Uterus (tissue), 4 donors: ENCODE measurements around the gene PLIN5. TPM values are rescaled to one million over a fixed set of nuclear protein-coding genes. Genes with fewer than 3 reads are reported as not detected.

Experiments used
- DNase-seq, 2 donors: peaks; one replicate each; pipeline ENCODE4 v3.0.0-alpha.2; 2019 to 2020
- H3K27ac ChIP-seq, 2 donors: fragments of 200-600 bp; sonication (generic); 1 replicate in 1 of 2; 2 replicates in 1 of 2; pipeline ENCODE4 v1.5.1; 2016 to 2018
- H3K27me3 ChIP-seq, 2 donors: fragments of 200-600 bp; sonication (generic); one replicate each; pipeline ENCODE4 v1.5.1; 2018 to 2019; ENCODE audit warnings: control low read depth in 1 of 2
- H3K36me3 ChIP-seq, 2 donors: fragments of 200-600 bp; sonication (generic); one replicate each; pipeline ENCODE4 v1.5.1; 2019; ENCODE audit warnings: control low read depth in 1 of 2
- H3K4me1 ChIP-seq, 2 donors: fragments of 200-600 bp; sonication (generic); one replicate each; pipeline ENCODE4 v1.5.1; 2018 to 2019; ENCODE audit warnings: control low read depth in 1 of 2
- H3K4me3 ChIP-seq, 2 donors: fragments of 200-600 bp; sonication (generic); 1 replicate in 1 of 2; 2 replicates in 1 of 2; pipeline ENCODE4 v1.5.1; 2018 to 2019; ENCODE audit warnings: mild to moderate bottlenecking in 1 of 2
- H3K9me3 ChIP-seq, 2 donors: fragments of 200-600 bp; sonication (generic); one replicate each; pipeline ENCODE4 v1.5.1; 2019; ENCODE audit warnings: control low read depth in 1 of 2
- CTCF ChIP-seq, 4 experiments: fragments of 200-600 bp in 2 of 4; fragments of 450-650 bp in 2 of 4; sonication (generic) in 2 of 4; IDR thresholded peaks; one replicate each; pipeline ENCODE4 v1.5.1; 2016 to 2019; ENCODE audit warnings: antibody characterized with exemption in 4 of 4, mild to moderate bottlenecking in 2 of 4, moderate library complexity in 1 of 4
- POLR2A ChIP-seq, 2 donors: fragments of 450-650 bp; IDR thresholded peaks; one replicate each; pipeline ENCODE4 v1.6.1; 2016; ENCODE audit warnings: antibody characterized with exemption in 2 of 2, mild to moderate bottlenecking in 1 of 2, moderate library complexity in 1 of 2
- intact Hi-C: fragments of 100-400 bp; cut with DNase I; formaldehyde crosslinking; loops from one replicate; pipeline ENCODE4 v1.15.1; 2023; ENCODE audit warnings: low total_unique reads
- total RNA-seq, 4 donors: library from RNA; depleted of rRNA in 3 of 4; stranded (reverse); fragments of >200 nt in 3 of 4; gene quantifications; one replicate each; pipeline versions ENCODE4 v1.1.0 to v1.2.4, GENCODE V29; 2014 to 2023
- donor health status: DM: yes; HTN: yes; CAD: no.

PLIN5 gene, protein sequence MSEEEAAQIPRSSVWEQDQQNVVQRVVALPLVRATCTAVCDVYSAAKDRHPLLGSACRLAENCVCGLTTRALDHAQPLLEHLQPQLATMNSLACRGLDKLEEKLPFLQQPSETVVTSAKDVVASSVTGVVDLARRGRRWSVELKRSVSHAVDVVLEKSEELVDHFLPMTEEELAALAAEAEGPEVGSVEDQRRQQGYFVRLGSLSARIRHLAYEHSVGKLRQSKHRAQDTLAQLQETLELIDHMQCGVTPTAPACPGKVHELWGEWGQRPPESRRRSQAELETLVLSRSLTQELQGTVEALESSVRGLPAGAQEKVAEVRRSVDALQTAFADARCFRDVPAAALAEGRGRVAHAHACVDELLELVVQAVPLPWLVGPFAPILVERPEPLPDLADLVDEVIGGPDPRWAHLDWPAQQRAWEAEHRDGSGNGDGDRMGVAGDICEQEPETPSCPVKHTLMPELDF
- total RNA-seq: 10 to 100 TPM in 1 of 4 donors, 1 to 10 TPM in 3; 1.5 to 11.1 (median 3.0) TPM

DNA sequence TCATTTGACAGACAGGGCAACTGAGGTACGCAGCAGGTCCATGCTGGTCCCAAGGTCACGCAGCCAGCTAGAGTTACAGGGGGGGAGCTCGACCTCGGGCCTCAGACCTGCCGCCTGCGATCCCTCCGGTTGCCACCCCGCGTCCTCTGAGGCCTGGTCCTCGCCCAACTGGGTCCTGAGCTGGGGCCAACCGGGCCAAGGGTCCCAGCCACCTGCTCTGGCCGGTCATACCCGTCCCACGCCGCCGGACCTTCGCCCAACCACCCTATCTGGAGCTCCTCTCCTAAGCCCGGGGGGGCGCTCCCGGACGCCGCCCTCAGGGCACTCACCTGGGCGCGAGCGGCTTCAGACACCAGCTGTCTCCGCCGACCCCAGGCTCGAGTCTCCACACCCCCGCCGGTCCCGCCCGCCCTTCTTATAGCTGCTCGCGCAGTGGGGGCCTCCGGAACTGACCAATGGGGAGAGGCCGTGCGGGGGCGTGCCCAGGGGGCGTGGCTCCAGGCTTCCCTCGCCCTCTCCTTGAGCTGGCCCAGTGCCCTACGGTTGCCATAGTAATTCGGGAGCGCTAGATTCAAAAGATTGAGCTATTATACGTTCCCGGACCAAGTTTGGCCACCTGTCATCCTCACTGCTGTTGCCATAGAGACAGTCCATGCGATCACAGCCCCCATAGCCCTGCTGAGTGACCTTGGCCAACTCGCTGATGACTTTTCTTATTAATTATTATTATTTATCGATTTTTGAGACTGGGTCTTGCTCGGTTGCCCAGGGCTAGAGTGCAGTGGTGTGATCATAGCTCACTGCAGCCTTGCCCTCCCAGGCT, at the start of gene PLIN5:
Gene PLIN5 (minus strand): TSS at position 389 of the 823 bp plus-strand sequence. CDS start 1,150 bp downstream, outside the sequence.
- H3K27me3 ChIP-seq: no peaks in the 10 kb centered on the region
- no peak for TF ChIP-seq CTCF (IDR thresholded peaks at IDR 0.05)
- TF ChIP-seq POLR2A (IDR thresholded peaks at IDR 0.05): no peak
- H3K36me3 ChIP-seq: no peaks in the 10 kb centered on the region
- intact Hi-C loops: no loop called here
- no peaks in the 10 kb centered on the region for H3K4me1 ChIP-seq
- H3K4me3 ChIP-seq: peak within 1 kb of the TSS in 1 of 2 donors; percentile 41
- H3K9me3 ChIP-seq: no peaks in the 10 kb centered on the region
- DNase-seq: peak; percentile 55 to 59
- no peak within 1 kb of the TSS for H3K27ac ChIP-seq

- intact Hi-C loops: no loop called here
- Histone ChIP-seq H3K9me3 (no peaks in the 10 kb centered on the region), H3K4me1 (peaks cover 0 to 21% of the 10 kb centered on the region in 2 donors), H3K4me3 (peak overlapping the region; percentile 1 to 4), H3K27me3 (peaks cover 17 to 30% of the 10 kb centered on the region in 2 donors), H3K36me3 (no peaks in the 10 kb centered on the region), H3K27ac (no peak overlapping the region)
- no peak for DNase-seq
- TF ChIP-seq POLR2A (IDR thresholded peaks at IDR 0.05) (peak in 1 of 2 donors; percentile 30), CTCF (IDR thresholded peaks at IDR 0.05) (no peak)
Measured at GRCh38 chr19:4583961-4584669, 49.1 kb upstream of the PLIN5 start.

DNA sequence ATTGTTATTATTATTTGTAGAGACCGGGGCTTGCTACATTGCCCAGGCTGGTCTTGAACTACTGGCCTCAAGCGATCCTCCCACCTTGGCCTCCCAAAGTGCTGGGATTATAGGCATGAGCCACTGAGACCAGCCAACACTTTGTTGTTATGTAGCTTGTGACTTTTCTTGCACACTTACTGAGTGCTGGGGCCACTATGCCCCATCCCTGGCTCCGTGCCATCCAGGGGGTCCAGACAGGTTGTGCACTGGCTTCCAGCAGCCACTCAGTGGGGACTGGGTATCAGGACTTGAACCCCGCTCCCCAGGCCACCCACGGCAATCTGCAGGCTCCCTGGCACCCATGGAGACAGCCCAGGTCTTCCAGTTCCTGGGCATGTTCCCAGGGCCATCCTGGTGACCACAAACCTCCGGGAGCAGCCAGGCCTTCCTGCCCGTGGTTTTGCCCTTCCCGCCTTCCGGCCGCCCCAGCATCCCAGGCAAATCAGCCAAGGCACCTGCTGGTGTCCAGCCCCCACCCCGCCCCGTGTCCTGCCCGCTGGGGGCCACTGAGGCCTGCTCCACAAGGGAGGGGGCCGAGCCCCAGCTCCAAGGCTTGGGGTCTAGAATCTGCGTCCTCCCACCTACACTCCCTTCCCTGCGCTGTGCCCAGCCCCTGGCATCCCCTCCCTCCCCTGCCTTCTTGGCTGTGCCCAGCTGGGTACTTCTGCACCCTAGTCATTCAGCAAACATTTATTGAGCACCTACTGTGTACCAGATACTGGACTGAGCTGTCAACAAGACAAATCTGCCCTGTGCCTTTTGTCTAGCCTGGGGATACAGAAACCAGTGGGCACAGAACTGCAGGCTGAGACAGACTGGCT, 48.2 kb upstream of the PLIN5 start:
- Histone ChIP-seq H3K36me3 (no peaks in the 10 kb centered on the region), H3K4me3 (no peak overlapping the region), H3K27ac (no peak overlapping the region), H3K4me1 (peaks cover 0 to 21% of the 10 kb centered on the region in 2 donors), H3K27me3 (peaks cover 17 to 30% of the 10 kb centered on the region in 2 donors), H3K9me3 (no peaks in the 10 kb centered on the region)
- DNase-seq: no peak
- intact Hi-C loops: no loop called here
- TF ChIP-seq POLR2A (IDR thresholded peaks at IDR 0.05) (no peak), CTCF (IDR thresholded peaks at IDR 0.05) (no peak)

DNA sequence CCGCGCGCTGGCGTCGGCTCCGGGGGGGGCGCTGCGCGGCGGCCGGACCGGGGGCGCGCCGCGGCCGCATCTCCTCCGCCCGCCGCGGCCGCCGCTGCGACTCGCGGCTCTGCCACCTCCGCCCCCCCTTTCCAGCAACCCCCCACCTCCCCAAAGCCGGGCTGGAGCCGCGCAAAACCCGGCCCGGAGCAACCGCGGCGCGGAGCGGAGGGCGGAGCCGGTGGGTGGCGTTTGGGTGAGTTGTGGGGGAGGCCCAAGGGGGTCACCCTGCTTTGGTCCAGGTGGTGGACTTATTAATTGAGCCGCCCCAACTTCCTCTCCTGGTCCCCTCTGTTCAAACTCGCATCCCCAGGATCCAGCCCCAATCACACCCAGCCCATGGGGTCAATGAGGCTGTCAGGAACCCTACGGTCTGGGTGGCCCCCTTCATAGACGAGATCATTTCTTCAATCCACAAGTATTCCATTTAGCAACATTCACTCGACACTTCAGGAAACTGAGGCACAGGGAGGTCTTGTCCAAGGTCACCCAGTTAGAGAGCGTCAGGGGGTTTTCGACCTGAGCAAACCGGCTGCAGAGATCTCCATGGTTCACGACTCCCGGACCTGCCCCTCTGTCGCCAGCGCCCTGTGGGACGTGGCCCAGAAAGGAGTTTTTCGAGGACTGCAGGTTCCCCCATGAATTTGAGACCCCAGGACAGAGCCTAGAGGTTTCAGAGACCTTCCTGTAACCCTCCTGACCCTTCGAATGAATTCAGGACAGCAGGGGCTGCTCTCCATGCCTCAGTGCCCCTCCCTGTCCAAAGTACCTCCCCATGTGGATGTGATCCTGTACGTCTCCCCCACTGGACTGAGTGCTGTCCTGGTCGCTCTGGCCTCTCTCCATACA, 46.9 kb upstream of the PLIN5 start:
- Histone ChIP-seq H3K36me3 (no peaks in the 10 kb centered on the region), H3K4me1 (peaks cover 0 to 21% of the 10 kb centered on the region in 2 donors), H3K27me3 (peaks cover 17 to 30% of the 10 kb centered on the region in 2 donors), H3K4me3 (no peak overlapping the region), H3K27ac (peak overlapping the region in 1 of 2 donors; percentile 27), H3K9me3 (no peaks in the 10 kb centered on the region)
- DNase-seq: no peak
- intact Hi-C loops: no loop called here
- TF ChIP-seq CTCF (IDR thresholded peaks at IDR 0.05) (no peak), POLR2A (IDR thresholded peaks at IDR 0.05) (no peak)
